ENCODE data around the gene KCNIP1.
A peak's percentile ranks its signal among the peaks of the same experiment; 100 is the strongest.

GRCh38 chr5:170570476-170570875 is 66.7 kb downstream of the KCNIP1 start:
- TF ChIP-seq, protein P1, sequence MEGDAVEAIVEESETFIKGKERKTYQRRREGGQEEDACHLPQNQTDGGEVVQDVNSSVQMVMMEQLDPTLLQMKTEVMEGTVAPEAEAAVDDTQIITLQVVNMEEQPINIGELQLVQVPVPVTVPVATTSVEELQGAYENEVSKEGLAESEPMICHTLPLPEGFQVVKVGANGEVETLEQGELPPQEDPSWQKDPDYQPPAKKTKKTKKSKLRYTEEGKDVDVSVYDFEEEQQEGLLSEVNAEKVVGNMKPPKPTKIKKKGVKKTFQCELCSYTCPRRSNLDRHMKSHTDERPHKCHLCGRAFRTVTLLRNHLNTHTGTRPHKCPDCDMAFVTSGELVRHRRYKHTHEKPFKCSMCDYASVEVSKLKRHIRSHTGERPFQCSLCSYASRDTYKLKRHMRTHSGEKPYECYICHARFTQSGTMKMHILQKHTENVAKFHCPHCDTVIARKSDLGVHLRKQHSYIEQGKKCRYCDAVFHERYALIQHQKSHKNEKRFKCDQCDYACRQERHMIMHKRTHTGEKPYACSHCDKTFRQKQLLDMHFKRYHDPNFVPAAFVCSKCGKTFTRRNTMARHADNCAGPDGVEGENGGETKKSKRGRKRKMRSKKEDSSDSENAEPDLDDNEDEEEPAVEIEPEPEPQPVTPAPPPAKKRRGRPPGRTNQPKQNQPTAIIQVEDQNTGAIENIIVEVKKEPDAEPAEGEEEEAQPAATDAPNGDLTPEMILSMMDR (tag by site-specific recombination; IDR thresholded peaks at IDR 0.05), result no peak
- TF ChIP-seq REST (tag by site-specific recombination; IDR thresholded peaks at IDR 0.05), result no peak
- no peak for TF ChIP-seq KLF1 (tag by site-specific recombination; IDR thresholded peaks at IDR 0.05)
- TF ChIP-seq, protein P2, sequence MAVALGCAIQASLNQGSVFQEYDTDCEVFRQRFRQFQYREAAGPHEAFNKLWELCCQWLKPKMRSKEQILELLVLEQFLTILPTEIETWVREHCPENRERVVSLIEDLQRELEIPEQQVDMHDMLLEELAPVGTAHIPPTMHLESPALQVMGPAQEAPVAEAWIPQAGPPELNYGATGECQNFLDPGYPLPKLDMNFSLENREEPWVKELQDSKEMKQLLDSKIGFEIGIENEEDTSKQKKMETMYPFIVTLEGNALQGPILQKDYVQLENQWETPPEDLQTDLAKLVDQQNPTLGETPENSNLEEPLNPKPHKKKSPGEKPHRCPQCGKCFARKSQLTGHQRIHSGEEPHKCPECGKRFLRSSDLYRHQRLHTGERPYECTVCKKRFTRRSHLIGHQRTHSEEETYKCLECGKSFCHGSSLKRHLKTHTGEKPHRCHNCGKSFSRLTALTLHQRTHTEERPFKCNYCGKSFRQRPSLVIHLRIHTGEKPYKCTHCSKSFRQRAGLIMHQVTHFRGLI (tag by site-specific recombination; IDR thresholded peaks at IDR 0.05), result no peak
- no peak for TF ChIP-seq ZNF555 (tag by site-specific recombination; conservative IDR thresholded peaks at IDR 0.05)
- TF ChIP-seq, protein P3, sequence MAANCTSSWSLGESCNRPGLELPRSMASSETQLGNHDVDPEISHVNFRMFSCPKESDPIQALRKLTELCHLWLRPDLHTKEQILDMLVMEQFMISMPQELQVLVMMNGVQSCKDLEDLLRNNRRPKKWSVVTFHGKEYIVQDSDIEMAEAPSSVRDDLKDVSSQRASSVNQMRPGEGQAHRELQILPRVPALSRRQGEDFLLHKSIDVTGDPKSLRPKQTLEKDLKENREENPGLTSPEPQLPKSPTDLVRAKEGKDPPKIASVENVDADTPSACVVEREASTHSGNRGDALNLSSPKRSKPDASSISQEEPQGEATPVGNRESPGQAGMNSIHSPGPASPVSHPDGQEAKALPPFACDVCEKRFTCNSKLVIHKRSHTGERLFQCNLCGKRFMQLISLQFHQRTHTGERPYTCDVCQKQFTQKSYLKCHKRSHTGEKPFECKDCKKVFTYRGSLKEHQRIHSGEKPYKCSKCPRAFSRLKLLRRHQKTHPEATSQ (tag by site-specific recombination; IDR thresholded peaks at IDR 0.05), result no peak
- TF ChIP-seq ZNF248 (tag by site-specific recombination; IDR thresholded peaks at IDR 0.05), result no peak
- no peak for TF ChIP-seq ZNF664 (tag by site-specific recombination; IDR thresholded peaks at IDR 0.05)
- TF ChIP-seq SP3 (tag by site-specific recombination; IDR thresholded peaks at IDR 0.05), result no peak
- peak; percentile 80 for TF ChIP-seq GLIS1 (tag by site-specific recombination; IDR thresholded peaks at IDR 0.05)
- TF ChIP-seq ZNF223 (tag by site-specific recombination; IDR thresholded peaks at IDR 0.05), result no peak

Data from HEK293 (cell line).